NCI-H128 (cell line): Measurements from ENCODE around the gene SPINT4.
"Not testable (repeated sequence)": the region's sequence is repeated elsewhere in the genome, so short reads cannot be mapped to it uniquely, and the experiment has no call there.

Source experiments
- DNase-seq: peaks from one replicate; lab custom pipeline; 2025; ENCODE audit not compliant: unreplicated experiment; lab: John Stamatoyannopoulos, UW

SPINT4 gene

DNA sequence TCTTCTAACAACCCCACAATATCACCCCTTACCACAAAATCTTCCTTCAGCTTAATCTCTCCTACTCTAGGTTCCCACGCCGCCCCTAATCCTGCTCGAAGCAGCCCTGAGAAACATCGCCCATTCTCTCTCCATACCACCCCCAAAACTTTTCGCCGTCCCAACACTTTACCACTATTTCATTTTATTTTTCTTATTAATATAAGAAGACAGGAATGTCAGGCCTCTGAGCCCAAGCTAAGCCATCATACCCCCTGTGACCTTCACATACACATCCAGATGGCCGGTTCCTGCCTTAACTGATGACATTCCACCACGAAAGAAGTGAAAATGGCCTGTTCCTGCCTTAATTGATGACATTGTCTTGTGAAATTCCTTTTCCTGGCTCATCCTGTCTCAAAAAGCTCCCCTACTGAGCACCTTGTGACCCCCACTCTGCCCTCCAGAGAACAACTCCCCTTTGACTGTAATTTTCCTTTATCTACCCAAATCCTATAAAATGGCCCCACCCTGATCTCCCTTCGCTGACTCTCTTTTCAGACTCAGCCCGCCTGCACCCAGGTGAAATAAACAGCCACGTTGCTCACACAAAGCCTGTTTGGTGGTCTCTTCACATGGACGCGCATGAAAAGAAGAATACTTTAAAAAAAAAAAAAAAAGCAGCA, 42.6 kb downstream of the SPINT4 start:
- DNase-seq = not testable (repeated sequence)

DNA sequence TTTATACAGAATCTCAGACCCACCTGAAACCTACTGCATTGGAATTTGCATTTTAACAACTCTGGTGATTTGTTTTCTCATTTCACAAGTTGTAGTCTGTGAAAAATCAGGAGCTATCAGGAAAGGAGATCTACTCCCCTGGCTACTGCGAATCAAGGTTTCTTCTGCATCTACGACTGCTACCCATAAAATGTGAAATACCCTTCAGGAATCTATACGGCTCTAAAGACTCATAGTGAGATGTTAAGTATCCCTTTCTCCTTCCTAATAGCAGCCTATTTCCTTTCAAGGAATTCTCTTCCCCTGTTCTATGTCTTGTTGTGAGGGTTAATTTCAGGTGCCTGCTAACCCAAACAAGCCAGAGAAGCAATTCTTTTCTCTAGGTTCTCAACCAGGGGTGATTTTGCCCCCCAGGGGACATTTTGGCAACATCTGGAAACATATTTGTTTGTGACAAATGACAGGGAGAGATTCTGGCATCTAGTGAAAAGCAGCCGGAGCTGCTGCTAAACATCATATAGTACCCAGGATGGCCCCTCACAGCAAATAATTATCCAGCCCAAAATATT, 43.2 kb downstream of the SPINT4 start:
- no peak for DNase-seq

DNA sequence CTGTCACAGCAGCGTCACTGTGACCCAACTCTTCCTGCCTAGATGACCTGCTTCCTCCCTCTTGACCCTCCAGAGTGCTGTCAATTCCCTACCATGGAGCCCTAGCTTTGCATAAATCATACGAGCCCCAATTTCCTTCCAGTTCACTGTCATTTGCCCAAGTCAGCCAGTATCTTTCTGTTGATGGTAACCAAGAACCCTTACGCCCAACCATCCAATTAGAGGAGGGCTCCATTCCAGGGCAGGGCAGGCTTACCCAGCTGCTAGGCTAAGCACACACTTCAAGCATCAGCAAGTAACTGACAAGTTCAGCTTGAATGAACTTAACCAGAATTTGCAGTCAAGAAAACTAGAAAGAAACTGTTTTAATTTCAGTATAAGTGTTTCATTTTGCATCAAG, 43.8 kb downstream of the SPINT4 start:
- no peak for DNase-seq

DNA sequence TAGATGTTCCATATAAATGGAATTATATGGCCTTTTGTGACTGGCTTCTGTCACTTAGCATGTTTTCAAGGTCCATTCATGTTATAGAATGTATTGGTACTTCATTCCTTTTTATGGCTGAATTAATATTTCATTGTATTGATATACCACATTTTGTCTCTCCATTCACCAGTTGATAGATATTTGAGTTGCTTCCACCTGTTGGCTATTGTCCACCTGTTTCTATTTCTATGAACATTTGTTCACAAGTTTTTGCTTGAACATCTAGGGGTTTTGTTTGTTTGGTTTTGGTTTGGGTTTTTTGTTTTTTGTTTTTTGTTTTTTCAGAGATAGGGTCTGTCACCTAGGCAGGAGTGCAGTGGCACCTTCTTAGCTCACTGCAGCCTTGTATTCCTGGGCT, 46.3 kb downstream of the SPINT4 start:
- no peak for DNase-seq

DNA sequence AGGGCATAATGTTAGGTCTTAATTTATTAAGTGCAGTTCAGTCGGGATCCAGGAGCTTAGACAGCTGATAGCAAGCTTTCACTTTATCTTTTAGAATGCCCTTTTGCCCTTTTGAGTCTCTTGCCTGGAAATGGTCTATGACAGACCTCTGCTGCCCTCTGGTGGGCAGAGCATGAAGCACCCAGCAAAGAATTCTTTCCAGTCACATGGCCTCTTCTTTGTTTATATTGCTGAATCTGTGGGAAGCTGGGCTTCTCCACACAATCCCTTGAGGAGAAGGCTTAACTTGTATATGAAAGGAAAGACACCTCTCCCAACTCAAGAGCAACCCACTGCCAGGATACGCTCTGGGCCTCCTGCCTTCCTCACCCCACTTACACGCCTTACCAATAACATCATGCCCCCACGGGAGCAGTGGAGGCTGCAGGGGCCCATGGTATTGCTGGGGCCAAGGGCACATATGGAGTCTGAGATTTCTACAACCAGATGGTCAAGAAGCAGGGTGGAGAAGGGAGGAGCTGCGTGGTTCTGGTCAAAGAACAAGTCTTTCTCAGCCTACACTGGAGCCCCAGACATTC, 49.1 kb downstream of the SPINT4 start:
- peak; percentile 77 for DNase-seq

DNA sequence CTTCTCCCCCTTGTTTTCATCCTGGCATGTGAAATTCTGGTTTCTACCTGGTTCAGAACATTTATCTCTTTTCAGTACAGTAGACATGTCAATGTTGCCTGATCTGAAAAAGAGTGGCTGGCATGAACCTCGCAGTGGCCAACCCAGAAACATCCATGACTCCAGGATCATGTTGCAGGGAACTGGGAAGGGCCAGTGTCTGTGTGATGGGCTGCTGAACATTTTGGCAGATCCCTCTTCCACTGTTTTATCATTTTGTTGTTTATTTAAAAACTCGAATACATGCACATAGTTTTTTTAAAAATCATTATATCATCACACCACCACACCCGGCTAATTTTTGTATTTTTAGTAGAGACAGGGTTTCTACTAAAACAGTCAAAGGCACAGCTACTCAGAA, 50.5 kb downstream of the SPINT4 start:
- no peak for DNase-seq

DNA sequence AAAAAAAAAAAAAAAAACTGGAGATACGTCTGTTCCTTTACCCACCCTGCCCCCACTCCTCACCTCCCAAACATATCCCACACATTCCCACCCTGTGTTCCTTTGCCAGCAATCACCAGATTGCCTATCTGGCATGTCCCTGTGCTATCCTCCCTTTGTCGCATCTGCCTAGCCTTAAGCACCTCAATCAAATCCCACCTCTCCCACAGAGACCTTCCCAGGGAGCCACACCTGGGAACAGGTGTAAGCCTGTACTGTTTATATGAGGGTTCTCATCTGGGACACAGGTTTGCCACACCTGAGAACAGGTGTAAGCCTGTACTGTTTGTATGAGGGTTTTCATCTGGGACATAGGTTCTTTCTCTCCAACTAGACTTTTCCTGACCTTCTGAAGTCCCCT, 52.8 kb downstream of the SPINT4 start:
- DNase-seq = no peak

DNA sequence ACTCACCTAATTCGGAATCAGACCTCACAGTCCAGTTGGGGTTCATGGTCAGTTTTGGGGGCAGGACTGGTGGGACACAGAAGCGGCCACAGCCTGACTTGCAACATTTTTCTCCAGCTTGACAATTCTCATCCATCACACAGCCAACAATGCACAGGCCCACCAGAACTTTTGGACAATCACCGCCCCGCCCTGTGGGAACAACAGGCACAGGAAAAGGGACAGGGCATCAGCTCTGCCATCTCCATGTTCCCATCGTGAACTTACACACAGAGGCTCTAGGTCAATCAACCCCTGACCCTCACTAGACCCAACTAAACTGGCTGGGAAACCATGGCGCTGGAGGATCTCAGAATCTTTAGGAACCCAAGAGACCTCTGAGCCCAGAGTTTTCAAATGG, 53.3 kb downstream of the SPINT4 start:
- no peak for DNase-seq
